ENCODE data around the gene NGFR.

The NGFR gene

DNA sequence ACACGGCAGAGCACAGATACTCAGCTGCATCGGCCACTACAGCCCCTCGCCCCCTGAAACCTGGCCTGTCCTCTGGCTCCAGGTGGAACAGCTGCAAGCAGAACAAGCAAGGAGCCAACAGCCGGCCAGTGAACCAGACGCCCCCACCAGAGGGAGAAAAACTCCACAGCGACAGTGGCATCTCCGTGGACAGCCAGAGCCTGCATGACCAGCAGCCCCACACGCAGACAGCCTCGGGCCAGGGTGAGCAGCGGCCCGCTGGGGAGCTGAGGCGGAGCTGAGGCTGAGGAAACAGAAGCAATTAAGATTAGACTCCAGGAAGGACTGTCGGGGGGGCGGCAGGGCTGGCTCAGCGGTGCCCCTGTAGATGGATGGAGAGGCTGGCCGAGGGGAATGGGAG is 16.7 kb downstream of the NGFR start:
- Histone ChIP-seq H3K27me3 (ENCODE audit: insufficient read depth, low read length) (no peaks in the 10 kb centered on the region), H3K4me1 (ENCODE audit: insufficient read depth, low read length) (peaks cover 35% of the 10 kb centered on the region), H3K9me3 (ENCODE audit: insufficient read depth, low read depth, low read length) (no peaks in the 10 kb centered on the region), H3K4me3 (ENCODE audit: low read length) (no peak overlapping the region), H3K36me3 (ENCODE audit: insufficient read depth, low read depth, low read length) (no peaks in the 10 kb centered on the region), H3K9ac (ENCODE audit: low read depth, low read length) (no peak overlapping the region), H3K27ac (ENCODE audit: low read length) (no peak overlapping the region)

DNA sequence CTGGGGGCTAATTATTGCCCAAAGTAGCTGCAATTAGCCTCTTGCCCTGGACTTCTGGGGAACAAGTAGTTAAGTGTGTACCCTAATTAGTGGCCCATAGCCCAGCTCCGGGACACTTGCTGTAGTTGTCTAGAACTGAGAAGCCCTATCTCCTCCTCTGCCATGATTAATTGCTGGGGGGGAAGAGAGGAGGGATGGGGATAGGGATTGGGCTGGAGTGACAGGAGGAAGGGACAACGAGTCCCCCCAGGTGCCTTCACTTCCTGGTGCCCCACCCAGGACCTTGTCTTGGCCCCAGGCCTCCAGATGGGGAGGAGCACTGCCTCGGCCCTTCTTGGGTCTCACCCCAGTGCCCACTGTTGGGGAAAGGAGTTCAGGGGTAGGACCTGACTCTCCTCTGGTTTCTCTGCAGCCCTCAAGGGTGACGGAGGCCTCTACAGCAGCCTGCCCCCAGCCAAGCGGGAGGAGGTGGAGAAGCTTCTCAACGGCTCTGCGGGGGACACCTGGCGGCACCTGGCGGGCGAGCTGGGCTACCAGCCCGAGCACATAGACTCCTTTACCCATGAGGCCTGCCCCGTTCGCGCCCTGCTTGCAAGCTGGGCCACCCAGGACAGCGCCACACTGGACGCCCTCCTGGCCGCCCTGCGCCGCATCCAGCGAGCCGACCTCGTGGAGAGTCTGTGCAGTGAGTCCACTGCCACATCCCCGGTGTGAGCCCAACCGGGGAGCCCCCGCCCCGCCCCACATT is 17.4 kb downstream of the NGFR start:
- H3K4me3 ChIP-seq (ENCODE audit: low read length) = no peak overlapping the region
- peaks cover 33% of the 10 kb centered on the region for H3K4me1 ChIP-seq (ENCODE audit: insufficient read depth, low read length)
- no peaks in the 10 kb centered on the region for H3K27me3 ChIP-seq (ENCODE audit: insufficient read depth, low read length)
- no peak overlapping the region for H3K9ac ChIP-seq (ENCODE audit: low read depth, low read length)
- no peaks in the 10 kb centered on the region for H3K36me3 ChIP-seq (ENCODE audit: insufficient read depth, low read depth, low read length)
- no peak overlapping the region for H3K27ac ChIP-seq (ENCODE audit: low read length)
- no peaks in the 10 kb centered on the region for H3K9me3 ChIP-seq (ENCODE audit: insufficient read depth, low read depth, low read length)

DNA sequence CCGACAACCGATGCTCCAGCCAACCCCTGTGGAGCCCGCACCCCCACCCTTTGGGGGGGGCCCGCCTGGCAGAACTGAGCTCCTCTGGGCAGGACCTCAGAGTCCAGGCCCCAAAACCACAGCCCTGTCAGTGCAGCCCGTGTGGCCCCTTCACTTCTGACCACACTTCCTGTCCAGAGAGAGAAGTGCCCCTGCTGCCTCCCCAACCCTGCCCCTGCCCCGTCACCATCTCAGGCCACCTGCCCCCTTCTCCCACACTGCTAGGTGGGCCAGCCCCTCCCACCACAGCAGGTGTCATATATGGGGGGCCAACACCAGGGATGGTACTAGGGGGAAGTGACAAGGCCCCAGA is 17.9 kb downstream of the NGFR start:
- Histone ChIP-seq H3K4me3 (ENCODE audit: low read length) (no peak overlapping the region), H3K9ac (ENCODE audit: low read depth, low read length) (no peak overlapping the region), H3K9me3 (ENCODE audit: insufficient read depth, low read depth, low read length) (no peaks in the 10 kb centered on the region), H3K27me3 (ENCODE audit: insufficient read depth, low read length) (no peaks in the 10 kb centered on the region), H3K27ac (ENCODE audit: low read length) (no peak overlapping the region), H3K36me3 (ENCODE audit: insufficient read depth, low read depth, low read length) (no peaks in the 10 kb centered on the region), H3K4me1 (ENCODE audit: insufficient read depth, low read length) (peaks cover 28% of the 10 kb centered on the region)

GRCh38 chr17:49513641-49514040 is 18.5 kb downstream of the NGFR start:
- H3K36me3 ChIP-seq (ENCODE audit: insufficient read depth, low read depth, low read length) = no peaks in the 10 kb centered on the region
- peaks cover 28% of the 10 kb centered on the region for H3K4me1 ChIP-seq (ENCODE audit: insufficient read depth, low read length)
- no peaks in the 10 kb centered on the region for H3K9me3 ChIP-seq (ENCODE audit: insufficient read depth, low read depth, low read length)
- no peak overlapping the region for H3K9ac ChIP-seq (ENCODE audit: low read depth, low read length)
- no peak overlapping the region for H3K27ac ChIP-seq (ENCODE audit: low read length)
- no peak overlapping the region for H3K4me3 ChIP-seq (ENCODE audit: low read length)
- H3K27me3 ChIP-seq (ENCODE audit: insufficient read depth, low read length) = no peaks in the 10 kb centered on the region

DNA sequence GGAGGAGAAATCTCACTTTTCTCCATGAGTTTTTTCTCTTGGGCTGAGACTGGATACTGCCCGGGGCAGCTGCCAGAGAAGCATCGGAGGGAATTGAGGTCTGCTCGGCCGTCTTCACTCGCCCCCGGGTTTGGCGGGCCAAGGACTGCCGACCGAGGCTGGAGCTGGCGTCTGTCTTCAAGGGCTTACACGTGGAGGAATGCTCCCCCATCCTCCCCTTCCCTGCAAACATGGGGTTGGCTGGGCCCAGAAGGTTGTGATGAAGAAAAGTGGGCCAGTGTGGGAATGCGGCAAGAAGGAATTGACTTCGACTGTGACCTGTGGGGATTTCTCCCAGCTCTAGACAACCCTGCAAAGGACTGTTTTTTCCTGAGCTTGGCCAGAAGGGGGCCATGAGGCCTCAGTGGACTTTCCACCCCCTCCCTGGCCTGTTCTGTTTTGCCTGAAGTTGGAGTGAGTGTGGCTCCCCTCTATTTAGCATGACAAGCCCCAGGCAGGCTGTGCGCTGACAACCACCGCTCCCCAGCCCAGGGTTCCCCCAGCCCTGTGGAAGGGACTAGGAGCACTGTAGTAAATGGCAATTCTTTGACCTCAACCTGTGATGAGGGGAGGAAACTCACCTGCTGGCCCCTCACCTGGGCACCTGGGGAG is 19.1 kb downstream of the NGFR start:
- Histone ChIP-seq H3K27ac (ENCODE audit: low read length) (no peak overlapping the region), H3K9ac (ENCODE audit: low read depth, low read length) (peak overlapping the region; percentile 57; the same call in 1 of the 2 replicates), H3K27me3 (ENCODE audit: insufficient read depth, low read length) (no peaks in the 10 kb centered on the region), H3K36me3 (ENCODE audit: insufficient read depth, low read depth, low read length) (no peaks in the 10 kb centered on the region), H3K9me3 (ENCODE audit: insufficient read depth, low read depth, low read length) (no peaks in the 10 kb centered on the region), H3K4me1 (ENCODE audit: insufficient read depth, low read length) (peaks cover 22% of the 10 kb centered on the region), H3K4me3 (ENCODE audit: low read length) (no peak overlapping the region; the same call in 1 of the 2 replicates)

DNA sequence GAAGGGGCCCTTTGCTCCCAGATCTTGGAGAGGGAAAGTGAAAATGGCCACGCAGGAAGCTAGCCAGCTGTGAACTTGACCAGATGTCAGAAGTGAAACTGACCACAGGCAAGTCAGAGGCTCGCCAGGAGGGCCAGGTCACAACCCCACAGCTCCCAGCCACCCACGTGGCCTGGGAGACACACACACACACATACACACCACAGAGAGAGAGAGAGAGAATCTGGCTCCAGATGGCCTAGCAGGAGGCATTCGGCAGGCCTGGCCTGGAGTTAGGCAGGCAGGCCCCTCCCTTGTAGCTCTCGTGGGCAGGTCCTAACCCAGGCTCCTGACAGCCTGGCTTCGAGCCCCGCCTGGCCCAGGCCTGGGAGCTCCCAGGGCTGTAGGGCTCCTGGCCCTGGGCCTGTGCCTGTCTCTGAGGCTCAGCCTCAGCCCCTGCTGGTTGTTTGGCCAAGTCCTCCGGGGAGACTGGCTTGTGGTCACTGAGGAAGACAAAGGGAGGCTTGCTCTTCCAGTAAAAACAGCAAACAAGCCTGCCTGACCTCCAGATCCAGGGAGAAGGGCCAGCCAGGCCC is 20.2 kb downstream of the NGFR start:
- peaks cover 22% of the 10 kb centered on the region; the same call in 1 of the 2 replicates for H3K4me1 ChIP-seq (ENCODE audit: insufficient read depth, low read length)
- H3K9ac ChIP-seq (ENCODE audit: low read depth, low read length) = peak overlapping the region; percentile 57; the same call in 1 of the 2 replicates
- H3K4me3 ChIP-seq (ENCODE audit: low read length) = no peak overlapping the region
- peak overlapping the region; percentile 37 for H3K27ac ChIP-seq (ENCODE audit: low read length)
- no peaks in the 10 kb centered on the region for H3K36me3 ChIP-seq (ENCODE audit: insufficient read depth, low read depth, low read length)
- H3K9me3 ChIP-seq (ENCODE audit: insufficient read depth, low read depth, low read length) = no peaks in the 10 kb centered on the region
- H3K27me3 ChIP-seq (ENCODE audit: insufficient read depth, low read length) = no peaks in the 10 kb centered on the region

DNA sequence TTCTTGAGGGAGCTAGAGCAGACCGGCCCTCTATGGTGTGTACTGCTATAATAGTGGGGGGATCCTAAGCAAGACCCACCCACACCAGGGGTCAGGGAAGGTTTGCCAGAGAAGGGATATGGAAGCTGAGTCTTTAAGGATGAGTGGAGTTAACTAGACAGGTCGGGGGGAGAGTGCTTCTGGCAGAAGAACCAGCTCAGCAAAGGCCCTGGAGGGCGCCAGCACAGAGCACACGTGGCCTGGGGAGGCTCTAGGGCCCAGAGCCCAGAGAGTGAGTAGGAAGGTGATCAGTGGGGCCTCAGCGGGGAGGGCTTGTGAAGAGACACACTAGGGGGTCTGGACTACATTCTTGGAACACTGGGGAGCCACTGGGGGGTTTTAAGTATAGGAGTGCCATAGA is 21.1 kb downstream of the NGFR start:
- Histone ChIP-seq H3K36me3 (ENCODE audit: insufficient read depth, low read depth, low read length) (no peaks in the 10 kb centered on the region), H3K9ac (ENCODE audit: low read depth, low read length) (no peak overlapping the region)

DNA sequence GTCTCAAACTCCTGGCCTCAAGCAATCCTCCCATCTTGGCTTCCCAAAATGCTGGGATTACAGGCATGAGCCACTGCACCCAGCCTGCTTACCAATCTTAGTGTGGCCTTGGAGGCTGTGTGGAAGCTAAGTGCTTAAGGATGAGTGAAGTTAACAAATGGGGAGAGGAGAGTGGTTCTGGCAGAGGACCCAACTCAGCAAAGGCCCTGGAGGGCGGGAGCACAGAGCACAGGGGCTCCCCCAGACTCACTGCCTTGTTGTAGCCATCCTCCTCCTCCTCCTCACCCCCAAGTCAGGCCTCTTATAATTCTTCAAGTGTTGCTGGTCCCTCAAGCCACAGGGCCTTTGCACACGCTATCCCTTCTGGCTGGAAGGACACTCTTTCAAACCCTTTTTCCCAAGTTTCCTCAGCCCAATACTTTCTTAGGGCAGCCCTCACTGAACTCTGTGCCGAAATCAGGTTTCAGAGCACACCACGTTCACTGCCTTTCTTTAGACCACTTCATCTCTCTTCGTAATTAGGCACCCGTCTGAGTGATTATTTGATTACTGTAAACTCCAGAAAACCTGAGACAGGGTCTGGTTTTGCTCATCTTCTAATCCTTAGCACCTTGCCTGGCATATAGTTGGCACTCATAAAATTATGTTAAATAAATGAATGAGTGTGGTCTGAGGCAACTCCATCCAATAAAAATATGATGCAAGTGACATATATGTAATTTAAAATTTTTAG is 23.4 kb downstream of the NGFR start:
- no peaks in the 10 kb centered on the region for H3K36me3 ChIP-seq (ENCODE audit: insufficient read depth, low read depth, low read length)
- H3K27ac ChIP-seq (ENCODE audit: low read length) = no peak overlapping the region
- no peaks in the 10 kb centered on the region for H3K27me3 ChIP-seq (ENCODE audit: insufficient read depth, low read length)
- H3K9ac ChIP-seq (ENCODE audit: low read depth, low read length) = no peak overlapping the region
- peaks cover 22% of the 10 kb centered on the region; the same call in 1 of the 2 replicates for H3K4me1 ChIP-seq (ENCODE audit: insufficient read depth, low read length)
- H3K9me3 ChIP-seq (ENCODE audit: insufficient read depth, low read depth, low read length) = no peaks in the 10 kb centered on the region
- H3K4me3 ChIP-seq (ENCODE audit: low read length) = no peak overlapping the region

More for the DNA sequence above, 21.1 kb downstream of the NGFR start:
- Histone ChIP-seq H3K9me3 (ENCODE audit: insufficient read depth, low read depth, low read length) (no peaks in the 10 kb centered on the region), H3K27ac (ENCODE audit: low read length) (no peak overlapping the region), H3K4me3 (ENCODE audit: low read length) (no peak overlapping the region), H3K27me3 (ENCODE audit: insufficient read depth, low read length) (no peaks in the 10 kb centered on the region), H3K4me1 (ENCODE audit: insufficient read depth, low read length) (peaks cover 22% of the 10 kb centered on the region; the same call in 1 of the 2 replicates)

DNA sequence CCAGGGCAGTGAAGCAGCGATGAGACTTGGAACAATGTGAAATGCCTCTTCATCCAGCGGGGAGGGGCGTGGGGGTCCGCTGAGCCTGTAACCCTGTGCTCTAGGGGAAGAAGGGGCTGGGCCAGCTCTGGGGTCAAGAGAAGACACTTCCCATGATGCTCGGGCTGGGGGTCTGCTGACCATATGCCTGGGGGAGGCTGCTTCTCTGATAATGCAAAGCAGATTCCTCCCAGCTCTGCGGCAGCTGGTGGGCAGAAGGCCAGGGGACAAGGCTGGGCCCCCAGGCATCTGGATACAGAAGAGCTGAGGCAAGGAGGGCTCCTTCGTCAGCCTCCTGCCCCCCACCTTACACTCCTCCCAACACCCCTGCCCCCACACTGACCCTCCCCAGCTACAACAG is 24.7 kb downstream of the NGFR start:
- no peaks in the 10 kb centered on the region for H3K36me3 ChIP-seq (ENCODE audit: insufficient read depth, low read depth, low read length)
- H3K9me3 ChIP-seq (ENCODE audit: insufficient read depth, low read depth, low read length) = no peaks in the 10 kb centered on the region
- H3K9ac ChIP-seq (ENCODE audit: low read depth, low read length) = no peak overlapping the region
- peaks cover 10% of the 10 kb centered on the region; the same call in 1 of the 2 replicates for H3K4me1 ChIP-seq (ENCODE audit: insufficient read depth, low read length)
- no peak overlapping the region for H3K4me3 ChIP-seq (ENCODE audit: low read length)
- no peak overlapping the region for H3K27ac ChIP-seq (ENCODE audit: low read length)
- no peaks in the 10 kb centered on the region for H3K27me3 ChIP-seq (ENCODE audit: insufficient read depth, low read length)

GRCh38 chr17:49520386-49521087 is 25.4 kb downstream of the NGFR start:
- no peaks in the 10 kb centered on the region for H3K9me3 ChIP-seq (ENCODE audit: insufficient read depth, low read depth, low read length)
- H3K36me3 ChIP-seq (ENCODE audit: insufficient read depth, low read depth, low read length) = no peaks in the 10 kb centered on the region
- no peak overlapping the region for H3K9ac ChIP-seq (ENCODE audit: low read depth, low read length)
- H3K27ac ChIP-seq (ENCODE audit: low read length) = no peak overlapping the region
- H3K4me3 ChIP-seq (ENCODE audit: low read length) = no peak overlapping the region
- H3K27me3 ChIP-seq (ENCODE audit: insufficient read depth, low read length) = no peaks in the 10 kb centered on the region
- peaks cover 5% of the 10 kb centered on the region; the same call in 1 of the 2 replicates for H3K4me1 ChIP-seq (ENCODE audit: insufficient read depth, low read length)

DNA sequence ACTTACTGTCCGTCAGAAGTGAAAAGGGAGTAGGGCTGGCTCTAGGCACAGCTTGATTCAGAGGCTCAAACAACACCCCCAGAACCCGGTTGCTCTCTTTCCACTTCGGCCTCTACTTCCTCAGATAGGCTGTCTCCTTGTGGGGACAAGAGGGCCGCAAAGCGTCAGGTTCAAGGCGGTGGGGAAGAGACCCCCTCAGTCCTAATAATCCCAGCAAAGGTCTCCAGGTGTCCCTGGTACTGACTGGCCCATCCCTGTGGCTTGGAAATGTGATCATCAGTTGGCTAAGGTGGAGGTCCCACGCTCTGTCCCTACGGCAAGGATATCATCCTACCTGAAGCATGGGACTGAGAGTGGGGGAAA is 26.0 kb downstream of the NGFR start:
- H3K4me3 ChIP-seq (ENCODE audit: low read length) = no peak overlapping the region
- peaks cover 1% of the 10 kb centered on the region; the same call in 1 of the 2 replicates for H3K4me1 ChIP-seq (ENCODE audit: insufficient read depth, low read length)

More for the DNA sequence above, 26.0 kb downstream of the NGFR start:
- no peaks in the 10 kb centered on the region for H3K27me3 ChIP-seq (ENCODE audit: insufficient read depth, low read length)
- H3K9me3 ChIP-seq (ENCODE audit: insufficient read depth, low read depth, low read length) = no peaks in the 10 kb centered on the region
- H3K36me3 ChIP-seq (ENCODE audit: insufficient read depth, low read depth, low read length) = no peaks in the 10 kb centered on the region
- H3K9ac ChIP-seq (ENCODE audit: low read depth, low read length) = no peak overlapping the region
- no peak overlapping the region for H3K27ac ChIP-seq (ENCODE audit: low read length)

Measured in iPS-20b (cell line).